HepG2 (cell line): ENCODE measurements around the gene TMEM95. TPM values are rescaled to one million over a fixed set of nuclear protein-coding genes. Genes with fewer than 3 reads are reported as not detected.
"Not testable (repeated sequence)": the region's sequence is repeated elsewhere in the genome, so short reads cannot be mapped to it uniquely, and the experiment has no call there.

Source experiments
- ATAC-seq: fragments of 200-7000 bp; cut with Tn5 transposase; 3 replicates; pipeline ENCODE4 v1.9.1; 2020; ENCODE audit warnings: mild to moderate bottlenecking, moderate library complexity
- BruUV-seq: library from RNA; stranded (reverse); fragments of 400-500 nt; replicated peaks from 2 replicates; lab custom pipeline; 2021; lab: Mats Ljungman, UMichigan
- CTCF ChIA-PET: fragments of 300-600 bp; formaldehyde crosslinking; extraction: SDS; loops from one replicate; lab custom pipeline; 2021; ENCODE audit warnings: low total read pairs, inconsistent platforms, low intra/inter-chr PET ratio; lab: Yijun Ruan, JAX
- POLR2A ChIA-PET: fragments of 350-600 bp; sonication (Branson Sonifier 250); formaldehyde crosslinking; loops from one replicate; lab custom pipeline; 2020; ENCODE audit warnings: antibody characterized with exemption, inconsistent platforms; lab: Yijun Ruan, JAX
- DNase-seq: peaks from one replicate; pipeline ENCODE4 v3.0.0-alpha.2; 2015; ENCODE audit warnings: low spot score
- FAIRE-seq: peaks from 3 replicates; lab custom pipeline; 2011; peaks lifted over from hg19 to GRCh38; lab: Jason Lieb, UNC
- H2AFZ ChIP-seq: one replicate; pipeline ENCODE4 v1.6.1; 2011; ENCODE audit warnings: low read length, inconsistent platforms
- H3K27ac ChIP-seq: fragments of 300-600 bp; 3 replicates; pipeline ENCODE4 v1.8.0; 2011; ENCODE audit warnings: mixed run types, mild to moderate bottlenecking, mixed read lengths, low read length, inconsistent platforms; ENCODE audit not compliant: insufficient read depth; ENCODE audit errors: extremely low read length
- H3K27me3 ChIP-seq, 2 experiments: fragments of 200-600 bp in 1 of 2; 2 replicates in 1 of 2; 3 replicates in 1 of 2; pipeline versions ENCODE4 v1.6.0 to v1.8.0; 2011; ENCODE audit warnings: low read length in 2 of 2, mild to moderate bottlenecking in 2 of 2, moderate library complexity in 2 of 2, inconsistent platforms in 1 of 2; ENCODE audit not compliant: insufficient read depth in 2 of 2, control insufficient read depth in 1 of 2
- H3K36me3 ChIP-seq, 2 experiments: fragments of 200-600 bp in 1 of 2; replicated peaks in 1 of 2; 2 replicates in 1 of 2; 3 replicates in 1 of 2; pipeline versions ENCODE4 v1.5.1 to v1.8.0; 2011; ENCODE audit warnings: low read length in 2 of 2, inconsistent platforms in 1 of 2; ENCODE audit not compliant: insufficient read depth in 2 of 2, control insufficient read depth in 1 of 2
- H3K4me1 ChIP-seq: 2 replicates; pipeline ENCODE4 v1.5.1; 2012; ENCODE audit warnings: low read length, inconsistent platforms; ENCODE audit not compliant: insufficient read depth
- H3K4me2 ChIP-seq: 2 replicates; pipeline ENCODE4 v1.6.0; 2011; ENCODE audit warnings: low read depth, low read length, inconsistent platforms
- H3K4me3 ChIP-seq, 3 experiments: fragments of 200-600 bp in 1 of 3; sonication (generic), shearing (Covaris generic) in 1 of 3; replicated peaks in 1 of 3; 2 replicates each; pipeline ENCODE4 v1.5.1; 2011 to 2016; ENCODE audit warnings: low read length in 3 of 3, inconsistent platforms in 2 of 3, low read depth in 2 of 3, mild to moderate bottlenecking in 2 of 3, control low read depth in 1 of 3, mixed read lengths in 1 of 3; ENCODE audit not compliant: insufficient read depth in 1 of 3
- H3K79me2 ChIP-seq: one replicate; pipeline ENCODE4 v1.6.1; 2011; ENCODE audit warnings: low read length, inconsistent platforms; ENCODE audit not compliant: insufficient read depth
- H3K9ac ChIP-seq: 2 replicates; pipeline ENCODE4 v1.6.0; 2011; ENCODE audit warnings: mild to moderate bottlenecking, low read depth, low read length, inconsistent platforms; ENCODE audit not compliant: insufficient read depth
- H3K9me3 ChIP-seq: 2 replicates; pipeline ENCODE4 v1.5.1; 2012; ENCODE audit warnings: mild to moderate bottlenecking, low read length
- H4K20me1 ChIP-seq: 2 replicates; pipeline ENCODE4 v1.6.0; 2011; ENCODE audit warnings: inconsistent platforms, mild to moderate bottlenecking, low read length, moderate library complexity; ENCODE audit not compliant: insufficient read depth
- GPBP1L1 ChIP-seq: sonication (generic); formaldehyde crosslinking; IDR thresholded peaks from 2 replicates; pipeline ENCODE4 v1.5.0; 2020; ENCODE audit warnings: mild to moderate bottlenecking, missing genetic modification reagents
- HNRNPUL1 ChIP-seq: fragments of 200-400 bp; formaldehyde crosslinking; IDR thresholded peaks from 2 replicates; pipeline ENCODE4 v1.6.1; 2017; ENCODE audit warnings: low read depth, mild to moderate bottlenecking, low read length, moderate library complexity
- WGBS: methylation state at CpG from one replicate; pipeline ENCODE4 v1.1.6; 2017; ENCODE audit warnings: low lambda C conversion rate; 5-methylcytosine and 5-hydroxymethylcytosine counted together
- in situ Hi-C: cut with HindIII; loops from 2 replicates; pipeline ENCODE4 v1.10.0; 2017; ENCODE audit warnings: low pct_unique_long_range_greater_than_20kb; ENCODE audit not compliant: extremely low pct_ligation_motif_present
- intact Hi-C: fragments of 100-400 bp; cut with micrococcal nuclease; formaldehyde crosslinking; loops from one replicate; pipeline ENCODE4 v1.10.0; 2022; ENCODE audit not compliant: unreplicated experiment
- polyA plus RNA-seq, 8 experiments: library from polyadenylated mRNA; depleted of rRNA in 3 of 8; stranded (reverse) in 7 of 8; unstranded in 1 of 8; fragments of >200 nt; fragmentation: Illumina TruSeq in 4 of 8; extraction: Trizol in 4 of 8; gene quantifications; 2 replicates each; pipeline versions ENCODE4 v1.2.1 to v1.2.3, GENCODE V29; 2011 to 2016; ENCODE audit warnings: low read depth in 4 of 8, missing spikeins in 1 of 8, mixed read lengths in 1 of 8; ENCODE audit not compliant: insufficient read depth in 1 of 8
- total RNA-seq, 5 experiments: library from RNA; depleted of rRNA; stranded (reverse); fragments of >200 nt; fragmentation: Illumina TruSeq; extraction: Trizol; gene quantifications; 2 replicates each; pipeline ENCODE4 v1.2.3, GENCODE V29; 2016; ENCODE audit warnings: low read depth in 1 of 5

TMEM95 gene
- total and polyA plus RNA-seq, 2 of the 13 experiments (the other 11 are each of a cell fraction or from before 2014, with no cell fraction given): not detected

GRCh38 chr17:7367918-7368598 lies 13.1 kb downstream of the TMEM95 start:
- Histone ChIP-seq H3K27me3 (peaks cover 0 to 14% of the 10 kb centered on the region in 2 experiments; a peak in 3 of 5 replicates), H4K20me1 (no peaks in the 10 kb centered on the region), H3K4me1 (peaks cover 20% of the 10 kb centered on the region), H3K27ac (no peak overlapping the region), H3K36me3 (no peaks in the 10 kb centered on the region), H3K4me2 (no peak overlapping the region), H3K79me2 (no peaks in the 10 kb centered on the region), H2AFZ (no peak overlapping the region), H3K4me3 (no peak overlapping the region), H3K9me3 (no peaks in the 10 kb centered on the region), H3K9ac (no peak overlapping the region)
- ChIA-PET CTCF (no interaction called here), POLR2A (interaction anchor here (1.2 kb wide), 1 partner anchor 36 kb away, joined by 3 read pairs; the partner anchor contains the start of gene TMEM256)
- TF ChIP-seq HNRNPUL1: no peak
- TF ChIP-seq GPBP1L1: no peak
- no peak for ATAC-seq
- no peak for DNase-seq
- in situ Hi-C loops (no loop called here), intact Hi-C loops (no loop called here)
- no TSS peak for BruUV-seq
- FAIRE-seq: no peak
- 52% methylated on average over 13 of the region's 13 CpGs for WGBS

GRCh38 chr17:7368599-7368994 lies 13.6 kb downstream of the TMEM95 start:
- ATAC-seq, DNase-seq, H3K4me2 ChIP-seq, H3K4me3 ChIP-seq, in situ Hi-C loops, H3K36me3 ChIP-seq, intact Hi-C loops, H3K79me2 ChIP-seq, H3K9ac ChIP-seq, CTCF ChIA-PET, FAIRE-seq, H4K20me1 ChIP-seq, BruUV-seq, H2AFZ ChIP-seq, H3K27ac ChIP-seq, H3K9me3 ChIP-seq: not testable (repeated sequence)
- Histone ChIP-seq H3K4me1 (peaks cover 14% of the 10 kb centered on the region), H3K27me3 (peaks cover 0 to 14% of the 10 kb centered on the region in 2 experiments; a peak in 3 of 5 replicates)
- WGBS: 76% methylated on average over 5 of the region's 5 CpGs
- POLR2A ChIA-PET: interaction anchor here (1.2 kb wide), 1 partner anchor 35 kb away, joined by 3 read pairs; the partner anchor contains the start of gene TMEM256
